GM21360 (cell line): ENCODE measurements around the gene BEND3.
A peak's percentile ranks its signal among the peaks of the same experiment; 100 is the strongest.
"Not testable (repeated sequence)": the region's sequence is repeated elsewhere in the genome, so short reads cannot be mapped to it uniquely, and the experiment has no call there.

Experiments
- ATAC-seq: cut with Tn5 transposase; IDR thresholded peaks from one replicate; pipeline ENCODE4 v1.9.1; 2021; ENCODE audit warnings: mild to moderate bottlenecking, moderate library complexity; ENCODE audit not compliant: unreplicated experiment

Gene BEND3

GRCh38 chr6:107114926-107115694 lies at the start of gene BEND3:
TSS of gene BEND3 (minus strand) at chr6:107115515. CDS start at chr6:107099285, 16,230 bp downstream.
- ATAC-seq, result peak; percentile 20

DNA sequence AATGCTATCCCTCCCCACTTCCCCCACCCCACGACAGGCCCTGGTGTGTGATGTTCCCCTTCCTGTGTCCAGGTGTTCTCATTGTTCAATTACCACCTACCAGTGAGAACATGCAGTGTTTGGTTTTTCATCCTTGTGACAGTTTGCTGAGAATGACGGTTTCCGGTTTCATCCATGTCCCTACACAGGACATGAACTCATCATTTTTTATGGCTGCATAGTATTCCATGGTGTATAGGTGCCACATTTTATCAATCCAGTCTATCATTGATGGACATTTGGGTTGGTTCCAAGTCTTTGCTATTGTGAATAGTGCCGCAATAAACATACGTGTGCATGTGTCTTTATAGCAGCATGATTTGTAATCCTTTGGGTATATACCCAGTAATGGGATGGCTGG lies 49.0 kb upstream of the BEND3 start:
- ATAC-seq, result not testable (repeated sequence)

DNA sequence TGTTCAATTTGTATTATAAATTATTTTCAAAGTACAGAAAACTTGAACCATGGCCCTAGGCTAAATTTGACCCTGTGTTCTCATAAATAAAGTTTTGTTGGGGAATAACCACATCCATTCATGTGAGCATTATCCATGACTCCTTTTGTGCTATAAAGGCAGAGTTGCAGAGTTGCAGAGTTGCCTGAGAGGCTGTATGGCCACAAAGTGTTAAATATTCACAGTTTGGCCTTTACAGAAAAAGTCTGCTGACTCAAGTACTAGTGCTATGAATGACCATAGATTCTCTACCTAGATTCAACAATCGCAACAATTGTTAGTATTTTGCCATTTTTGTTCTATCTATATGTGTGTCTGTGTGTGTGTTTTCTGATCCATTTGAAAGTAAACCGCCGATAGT lies 46.2 kb upstream of the BEND3 start:
- ATAC-seq, result no peak

DNA sequence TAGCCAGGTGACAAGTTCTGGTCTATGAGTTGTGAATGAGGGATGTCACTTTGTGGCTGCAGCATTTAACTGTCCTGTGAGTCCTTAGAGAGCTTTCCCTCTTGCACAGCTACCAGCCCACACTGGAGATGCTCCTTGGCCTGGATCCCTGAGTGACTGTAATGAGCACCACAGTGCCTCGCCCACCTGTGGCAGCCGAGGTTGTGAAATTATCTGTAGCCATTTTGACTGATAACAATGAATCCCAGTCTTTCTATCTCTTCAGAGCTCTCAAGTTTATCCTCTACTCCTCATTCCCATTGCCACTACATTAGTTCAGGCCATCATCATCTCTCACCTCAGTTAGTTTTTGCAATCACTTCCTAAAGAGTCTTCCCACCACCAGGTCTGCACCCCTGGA lies 41.3 kb upstream of the BEND3 start:
- ATAC-seq, result no peak

DNA sequence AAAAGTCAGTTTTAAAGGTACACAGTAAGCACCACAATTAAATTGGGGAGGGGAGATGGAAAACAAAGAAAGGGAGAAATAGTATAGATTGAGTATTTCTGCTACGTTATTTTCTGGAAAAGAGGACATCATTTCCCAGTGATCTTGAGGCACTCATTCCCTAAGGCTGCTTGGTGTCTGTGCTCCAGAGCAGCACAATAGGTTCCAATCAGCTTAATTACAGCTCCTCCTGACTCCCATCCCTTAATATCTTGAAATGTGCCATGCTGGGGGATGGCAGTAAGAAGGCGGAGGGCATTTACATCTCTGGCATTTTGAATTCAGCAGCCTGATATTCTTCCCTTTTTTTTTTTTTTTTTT lies 39.5 kb upstream of the BEND3 start:
- ATAC-seq, result no peak

DNA sequence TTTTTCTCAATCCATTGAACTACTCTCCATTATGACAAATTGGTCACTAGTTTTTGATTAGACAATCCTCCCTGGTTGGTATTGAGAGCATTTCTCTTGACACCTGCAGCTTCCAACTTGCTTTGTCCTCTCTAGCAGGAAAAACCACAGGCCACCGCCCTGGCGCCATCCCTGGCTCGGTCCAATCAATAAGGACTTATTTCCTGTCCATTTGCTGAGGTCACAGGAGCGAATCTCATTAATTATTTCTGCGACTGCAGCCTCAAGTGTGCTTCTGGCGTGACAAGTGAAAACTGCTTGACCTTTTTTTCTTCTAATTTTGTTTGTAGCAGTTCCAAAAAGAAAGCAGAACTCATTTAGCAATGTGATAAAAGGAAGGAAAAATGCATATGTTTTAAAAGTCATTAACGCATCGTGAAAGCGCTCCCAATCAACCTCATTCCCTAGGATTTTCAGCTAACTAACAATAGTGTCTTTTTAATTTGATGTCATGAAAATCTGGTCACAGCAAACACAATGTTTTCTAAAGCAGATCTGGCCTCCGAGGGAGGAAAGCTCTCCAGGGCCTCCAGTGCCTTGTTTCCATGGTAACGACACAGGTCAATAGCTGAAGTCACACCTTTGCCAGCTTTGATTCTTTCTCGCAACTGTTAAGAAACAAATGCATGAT lies 39.0 kb upstream of the BEND3 start:
- no peak for ATAC-seq

DNA sequence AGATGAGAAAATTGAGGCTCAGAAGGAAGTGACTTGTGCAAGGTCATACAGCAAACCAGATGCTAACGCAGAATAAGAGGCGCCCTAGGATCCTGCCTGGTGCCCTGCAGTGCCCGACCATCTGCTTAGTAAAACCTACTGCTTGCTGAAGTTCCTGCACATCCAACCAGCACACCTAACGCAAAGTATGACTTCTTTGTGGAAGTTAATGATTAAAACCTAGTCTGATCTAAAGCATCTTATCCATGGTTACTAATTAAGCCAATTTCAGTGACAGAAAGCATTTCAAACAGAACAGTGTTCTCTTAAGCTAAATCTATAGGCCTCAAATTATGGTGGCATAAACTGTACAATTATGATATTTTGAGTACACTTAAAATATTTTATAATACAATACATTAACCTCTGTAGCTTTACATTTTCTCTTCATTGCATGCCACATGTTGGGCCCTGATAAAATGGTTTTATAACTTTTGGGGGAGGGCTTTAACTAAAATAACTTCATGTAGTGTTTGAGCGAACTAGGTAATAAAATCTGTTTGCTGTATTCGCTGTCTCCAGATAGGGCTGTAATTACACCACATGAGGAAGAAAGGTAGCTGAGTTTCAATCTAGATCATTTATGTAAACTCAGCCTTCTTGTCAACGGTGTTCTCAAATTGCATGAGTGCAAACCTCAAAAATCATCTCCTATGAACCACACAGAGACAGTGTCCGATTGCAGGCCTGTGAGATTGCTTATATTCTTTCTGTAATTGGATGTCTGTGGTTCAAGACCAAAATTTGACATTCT lies 37.5 kb upstream of the BEND3 start:
- ATAC-seq, result no peak

GRCh38 chr6:107144666-107145065 lies 29.4 kb upstream of the BEND3 start:
- ATAC-seq, result no peak

GRCh38 chr6:107144014-107144413 lies 28.7 kb upstream of the BEND3 start:
- ATAC-seq, result no peak

DNA sequence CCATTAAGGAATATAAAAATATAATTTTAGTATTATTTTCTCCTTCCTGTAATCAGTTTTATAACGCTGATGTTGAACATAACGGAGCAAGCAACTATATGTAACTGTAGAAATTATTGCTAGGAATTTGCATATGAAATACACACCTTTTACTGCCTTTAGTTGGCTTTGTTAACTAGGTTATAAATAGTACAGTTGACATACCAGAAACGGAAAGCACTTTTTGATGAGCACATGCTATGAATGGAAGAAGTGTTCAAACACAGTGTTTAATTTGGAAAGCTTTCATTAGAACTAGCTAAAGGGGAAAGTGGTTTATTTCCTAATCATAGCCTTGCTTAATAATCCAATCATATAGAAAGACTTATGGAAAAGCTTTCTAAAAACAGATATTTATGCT lies 25.3 kb upstream of the BEND3 start:
- no peak for ATAC-seq

GRCh38 chr6:107136324-107136723 lies 21.0 kb upstream of the BEND3 start:
- ATAC-seq, result not testable (repeated sequence)

GRCh38 chr6:107135048-107135680 lies 19.8 kb upstream of the BEND3 start:
- ATAC-seq, result not testable (repeated sequence)

- ATAC-seq, result no peak
Measured at GRCh38 chr6:107132330-107132954, 17.1 kb upstream of the BEND3 start.

- ATAC-seq, result no peak
Measured at GRCh38 chr6:107129370-107129925, 14.1 kb upstream of the BEND3 start.

GRCh38 chr6:107128577-107128976 lies 13.3 kb upstream of the BEND3 start:
- ATAC-seq, result no peak

GRCh38 chr6:107128175-107128574 lies 12.9 kb upstream of the BEND3 start:
- ATAC-seq, result no peak

DNA sequence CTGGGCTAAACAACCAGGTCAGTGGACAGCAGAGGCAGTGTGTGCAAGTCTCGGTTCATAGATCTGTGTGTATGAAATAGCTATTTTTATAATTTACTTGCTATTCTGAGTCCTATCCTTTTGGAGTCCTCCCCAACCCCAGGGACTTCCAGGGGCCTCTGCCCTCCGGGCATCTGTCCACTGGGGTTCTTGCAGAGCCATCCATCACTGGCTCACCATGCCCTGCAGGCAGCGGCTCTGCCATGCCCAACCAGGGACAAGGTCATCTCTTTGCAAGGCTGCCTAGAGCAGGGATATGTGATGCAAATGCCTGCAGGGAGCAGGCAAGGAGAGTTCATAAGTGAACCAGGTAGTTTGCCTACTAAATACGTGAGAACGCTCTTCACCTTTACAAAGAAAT lies 10.5 kb upstream of the BEND3 start:
- no peak for ATAC-seq

DNA sequence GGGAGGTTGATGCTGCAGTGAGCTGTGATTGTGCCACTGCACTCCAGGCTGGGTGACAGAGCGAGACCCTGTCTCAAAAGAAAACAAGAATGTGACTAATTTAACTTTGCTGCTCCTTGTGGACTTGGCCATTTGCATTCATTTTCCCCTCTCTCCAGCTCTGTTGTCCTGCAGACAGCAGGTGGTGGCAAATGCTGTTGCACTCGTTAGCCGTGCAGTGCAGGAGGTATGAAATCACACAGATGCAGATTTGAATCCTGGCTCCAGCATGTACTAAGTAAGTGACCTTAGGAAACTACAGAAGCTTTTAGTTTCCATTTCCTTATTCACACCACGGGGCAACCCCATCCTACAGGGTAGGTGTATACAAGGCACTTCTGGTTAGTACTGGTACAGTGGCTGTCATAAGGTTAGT lies 9.6 kb upstream of the BEND3 start:
- ATAC-seq, result peak; percentile 79

DNA sequence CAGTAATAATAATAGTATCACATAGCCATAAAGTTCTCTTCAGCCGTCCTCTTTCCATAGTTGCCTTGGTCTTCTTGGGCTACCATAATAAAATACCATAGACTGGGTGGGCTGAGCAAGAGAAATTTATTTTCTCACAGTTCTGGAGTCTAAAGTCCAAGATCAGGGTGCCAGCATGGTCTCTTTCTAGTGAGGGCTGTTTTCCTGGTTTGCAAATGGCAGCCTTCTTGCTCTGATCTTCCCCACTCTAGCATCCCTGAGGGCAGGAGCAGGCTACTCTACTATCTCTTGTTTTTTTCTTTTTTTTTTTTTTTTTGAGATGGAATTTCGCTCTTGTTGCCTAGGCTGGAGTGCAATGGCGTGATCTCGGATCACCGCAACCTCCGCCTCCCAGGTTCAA lies 8.2 kb upstream of the BEND3 start:
- no peak for ATAC-seq

DNA sequence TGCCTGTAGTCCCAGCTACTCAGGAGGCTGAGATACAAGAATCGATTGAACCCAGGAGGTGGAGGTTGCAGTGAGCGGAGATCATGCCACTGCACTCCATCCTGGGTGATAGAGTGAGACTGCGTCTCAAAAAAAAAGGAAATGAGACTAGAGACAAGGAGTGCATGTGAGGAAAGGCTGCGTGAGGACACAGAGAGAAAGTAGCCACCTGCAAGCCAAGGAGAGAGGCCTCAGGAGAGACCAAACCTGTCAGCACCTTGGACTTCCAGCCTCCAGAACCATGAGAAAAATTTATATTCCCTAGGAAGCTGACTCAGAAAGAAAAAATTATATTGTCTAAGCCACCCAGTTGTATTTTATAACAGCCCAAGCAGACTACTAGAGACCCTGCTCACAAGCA lies 7.4 kb upstream of the BEND3 start:
- ATAC-seq, result no peak
